Fibroblast of pulmonary artery (primary cell): ENCODE measurements around the gene GRIK3.

ENCODE experiments used
- DNase-seq: peaks from one replicate; pipeline ENCODE4 v3.0.0-alpha.2; 2010; ENCODE audit warnings: low read depth
- H3K4me3 ChIP-seq: replicated peaks from 2 replicates; pipeline ENCODE4 v1.5.1; 2011; ENCODE audit warnings: low read depth, mild to moderate bottlenecking, control low read depth, low read length, moderate library complexity
- CTCF ChIP-seq: IDR thresholded peaks from 2 replicates; pipeline ENCODE4 v1.5.1; 2011; ENCODE audit warnings: mild to moderate bottlenecking, control low read depth, low read length, inconsistent platforms; ENCODE audit errors: missing control alignments

Gene GRIK3

GRCh38 chr1:36982709-36983108, 51.6 kb downstream of the GRIK3 start:
- TF ChIP-seq CTCF: no peak
- no peak for DNase-seq
- H3K4me3 ChIP-seq: no peak overlapping the region

GRCh38 chr1:36981771-36982622, 52.3 kb downstream of the GRIK3 start:
- no peak for DNase-seq
- no peak overlapping the region for H3K4me3 ChIP-seq
- no peak for TF ChIP-seq CTCF

GRCh38 chr1:36981126-36981525, 53.2 kb downstream of the GRIK3 start:
- no peak for DNase-seq
- no peak for TF ChIP-seq CTCF
- H3K4me3 ChIP-seq: no peak overlapping the region

- no peak for TF ChIP-seq CTCF
- no peak for DNase-seq
- no peak overlapping the region for H3K4me3 ChIP-seq
Measured at GRCh38 chr1:36977731-36978406, 56.4 kb downstream of the GRIK3 start.

- H3K4me3 ChIP-seq: no peak overlapping the region
- no peak for DNase-seq
- TF ChIP-seq CTCF: no peak
Measured at GRCh38 chr1:36975642-36976041, 58.7 kb downstream of the GRIK3 start.

GRCh38 chr1:36973056-36973455, 61.3 kb downstream of the GRIK3 start:
- no peak for DNase-seq
- no peak overlapping the region for H3K4me3 ChIP-seq
- no peak for TF ChIP-seq CTCF
